Myocyte (in vitro differentiated cells): Measurements from ENCODE around the gene IGF2R. TPM values are rescaled to one million over a fixed set of nuclear protein-coding genes. Genes with fewer than 3 reads are reported as not detected.

ENCODE experiments used
- DNase-seq: peaks from one replicate; pipeline ENCODE4 v3.0.0-alpha.2; 2012; ENCODE audit warnings: low read depth
- total RNA-seq: library from RNA; depleted of rRNA; stranded (reverse); fragments of >200 nt; gene quantifications from 2 replicates; pipeline ENCODE4 v1.2.3, GENCODE V29; 2014

Gene IGF2R
- total RNA-seq, 1 donor from 2014 or later, result 81.3 TPM

- DNase-seq, result peak; percentile 19
Observed at GRCh38 chr6:160042014-160042773, 73.3 kb downstream of the IGF2R start.

GRCh38 chr6:160042788-160043301 lies 74.0 kb downstream of the IGF2R start:
- DNase-seq, result peak; percentile 30

- DNase-seq, result no peak
Observed at GRCh38 chr6:160043784-160044183, 74.9 kb downstream of the IGF2R start.

- DNase-seq, result no peak
Observed at GRCh38 chr6:160044687-160045086, 75.8 kb downstream of the IGF2R start.

GRCh38 chr6:160048471-160048870 lies 79.6 kb downstream of the IGF2R start:
- peak; percentile 66 for DNase-seq

GRCh38 chr6:160049346-160049745 lies 80.5 kb downstream of the IGF2R start:
- no peak for DNase-seq

GRCh38 chr6:160050022-160050421 lies 81.1 kb downstream of the IGF2R start:
- DNase-seq, result no peak

GRCh38 chr6:160051390-160051789 lies 82.5 kb downstream of the IGF2R start:
- DNase-seq, result peak; percentile 52

- DNase-seq, result no peak
Observed at GRCh38 chr6:160054271-160054670, 85.4 kb downstream of the IGF2R start.

GRCh38 chr6:160054913-160055312 lies 86.0 kb downstream of the IGF2R start:
- no peak for DNase-seq

GRCh38 chr6:160055378-160055777 lies 86.5 kb downstream of the IGF2R start:
- DNase-seq, result no peak

- DNase-seq, result no peak
Observed at GRCh38 chr6:160055813-160056212, 86.9 kb downstream of the IGF2R start.

- DNase-seq, result no peak
Observed at GRCh38 chr6:160057080-160057479, 88.2 kb downstream of the IGF2R start.

GRCh38 chr6:160058603-160059215 lies 89.8 kb downstream of the IGF2R start:
- no peak for DNase-seq

GRCh38 chr6:160060221-160060620 lies 91.3 kb downstream of the IGF2R start:
- DNase-seq, result no peak

- no peak for DNase-seq
Observed at GRCh38 chr6:160060920-160061447, 92.1 kb downstream of the IGF2R start.

GRCh38 chr6:160063771-160064413 lies 95.0 kb downstream of the IGF2R start:
- DNase-seq, result no peak

GRCh38 chr6:160065200-160065599 lies 96.3 kb downstream of the IGF2R start:
- no peak for DNase-seq

- no peak for DNase-seq
Observed at GRCh38 chr6:160067564-160067963, 98.7 kb downstream of the IGF2R start.

- DNase-seq, result no peak
Observed at GRCh38 chr6:160068346-160068745, 99.5 kb downstream of the IGF2R start.

- no peak for DNase-seq
Observed at GRCh38 chr6:160069050-160069454, 100.2 kb downstream of the IGF2R start.

- no peak for DNase-seq
Observed at GRCh38 chr6:160069459-160069858, 100.6 kb downstream of the IGF2R start.
